ENCODE measurements around the gene PPP2CA.

The PPP2CA gene

DNA sequence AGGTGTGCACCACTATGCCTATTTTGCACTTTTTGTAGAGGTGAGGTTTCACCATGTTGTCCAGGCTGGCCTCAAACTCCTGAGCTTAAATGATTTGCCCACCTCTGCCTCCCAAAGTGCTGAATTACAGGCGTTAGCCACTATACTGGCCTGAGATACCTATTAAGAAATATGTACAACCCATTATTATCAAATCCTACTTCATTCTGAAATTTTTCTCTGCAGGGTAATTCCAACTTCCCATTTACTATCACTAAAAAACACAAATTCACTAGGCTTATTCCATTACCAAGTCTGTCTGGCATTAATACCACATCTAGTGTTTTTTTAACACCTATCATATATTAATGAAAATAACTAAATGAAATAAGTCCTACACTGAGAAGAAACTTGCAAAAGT is 18.2 kb downstream of the PPP2CA start:
- no peak for DNase-seq
- in situ Hi-C loops (cut with MboI; ENCODE audit: low pct_unique_long_range_greater_than_20kb, low sequenced_read_pairs) = no loop called here

DNA sequence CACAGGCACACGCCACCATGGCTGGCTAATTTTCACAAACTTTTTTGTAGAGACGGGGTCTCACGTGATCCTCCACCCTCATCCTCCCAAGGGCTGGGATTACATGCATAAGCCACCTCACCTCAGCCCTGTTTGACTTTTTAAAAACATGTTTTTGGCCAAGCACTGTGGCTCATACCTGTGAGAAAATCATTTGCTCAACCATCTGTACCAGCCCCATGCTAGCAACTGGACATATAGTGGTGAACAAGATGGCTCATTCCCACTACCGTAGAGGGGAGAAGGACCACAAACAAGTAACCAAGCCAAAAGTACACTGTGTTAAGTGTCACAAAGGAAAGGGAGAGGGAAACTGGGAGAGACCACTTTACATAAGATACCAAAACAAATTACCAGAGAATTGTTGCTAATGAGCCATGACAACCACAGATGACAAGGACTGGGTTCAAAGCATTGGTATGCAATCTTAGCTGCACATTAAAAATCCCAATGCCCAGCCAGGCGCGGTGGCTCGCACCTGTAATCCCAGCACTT is 19.2 kb downstream of the PPP2CA start:
- in situ Hi-C loops (cut with MboI; ENCODE audit: low pct_unique_long_range_greater_than_20kb, low sequenced_read_pairs) = no loop called here
- no peak for DNase-seq

GRCh38 chr5:134204575-134204974 is 21.3 kb downstream of the PPP2CA start:
- no peak for DNase-seq
- in situ Hi-C loops (cut with MboI; ENCODE audit: low pct_unique_long_range_greater_than_20kb, low sequenced_read_pairs) = no loop called here

DNA sequence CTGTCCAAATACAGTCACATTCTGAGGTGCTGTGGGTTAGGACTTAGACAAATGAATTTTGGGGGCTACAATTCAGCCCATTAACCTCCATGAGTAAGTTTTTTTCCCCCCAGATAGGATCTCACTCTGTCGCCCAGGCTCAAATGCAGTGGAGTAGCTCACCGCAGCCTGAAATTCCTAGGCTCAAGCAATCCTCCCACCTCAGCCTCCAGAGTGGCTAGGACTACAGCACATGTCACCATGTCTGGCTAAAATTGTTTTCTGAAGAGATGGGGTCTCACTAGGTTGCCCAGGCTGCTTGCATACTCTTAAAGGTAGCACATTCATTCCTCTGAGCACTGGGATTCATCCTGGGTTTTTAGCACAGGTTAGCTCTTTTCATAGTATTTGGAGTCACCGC is 22.2 kb downstream of the PPP2CA start:
- DNase-seq = no peak
- in situ Hi-C loops (cut with MboI; ENCODE audit: low pct_unique_long_range_greater_than_20kb, low sequenced_read_pairs) = no loop called here

DNA sequence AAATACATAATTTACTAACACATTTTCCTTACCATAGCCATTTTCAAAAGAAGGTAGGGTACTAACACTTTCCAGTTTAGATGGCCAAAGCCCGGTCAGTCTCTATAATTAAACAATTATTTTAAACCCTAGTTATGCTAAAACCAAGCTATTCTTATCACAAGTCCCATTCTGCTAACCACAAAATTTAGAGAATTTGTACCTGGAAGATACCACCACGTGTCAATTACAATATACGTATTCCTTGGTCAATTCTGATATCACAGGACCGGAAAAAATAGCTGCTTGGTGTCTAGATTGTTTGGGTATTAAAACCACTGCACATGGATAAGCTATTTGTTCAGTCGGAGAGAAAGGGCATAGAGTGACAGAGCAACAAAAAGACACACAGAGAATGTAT is 30.2 kb downstream of the PPP2CA start:
- in situ Hi-C loops (cut with MboI; ENCODE audit: low pct_unique_long_range_greater_than_20kb, low sequenced_read_pairs) = no loop called here
- no peak for DNase-seq

- DNase-seq = no peak
- in situ Hi-C loops (cut with MboI; ENCODE audit: low pct_unique_long_range_greater_than_20kb, low sequenced_read_pairs) = no loop called here
These were observed 36.8 kb downstream of the PPP2CA start for GRCh38 chr5:134189031-134189430.

DNA sequence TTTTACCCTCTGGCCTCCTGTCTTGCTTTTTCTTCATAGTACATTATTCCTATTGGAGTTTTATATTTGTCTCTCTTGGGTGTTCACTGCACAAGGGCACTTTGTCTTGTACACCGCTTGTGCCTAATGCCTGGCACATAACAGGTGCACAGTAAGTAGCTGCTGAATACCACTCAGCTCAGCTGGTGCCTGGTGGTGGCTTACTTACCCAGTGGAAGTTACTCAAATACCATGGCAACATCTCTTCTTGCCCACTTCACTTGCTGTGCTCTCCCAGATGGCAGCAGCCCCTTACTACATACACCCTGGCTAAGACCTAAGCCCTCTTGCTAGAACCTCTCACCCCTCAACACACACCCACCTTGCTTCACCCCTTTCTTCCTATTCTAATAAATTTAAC is 37.8 kb downstream of the PPP2CA start:
- in situ Hi-C loops (cut with MboI; ENCODE audit: low pct_unique_long_range_greater_than_20kb, low sequenced_read_pairs) = no loop called here
- no peak for DNase-seq

- in situ Hi-C loops (cut with MboI; ENCODE audit: low pct_unique_long_range_greater_than_20kb, low sequenced_read_pairs) = no loop called here
- peak; percentile 71 for DNase-seq
These were observed 41.4 kb downstream of the PPP2CA start for GRCh38 chr5:134184155-134185135.

DNA sequence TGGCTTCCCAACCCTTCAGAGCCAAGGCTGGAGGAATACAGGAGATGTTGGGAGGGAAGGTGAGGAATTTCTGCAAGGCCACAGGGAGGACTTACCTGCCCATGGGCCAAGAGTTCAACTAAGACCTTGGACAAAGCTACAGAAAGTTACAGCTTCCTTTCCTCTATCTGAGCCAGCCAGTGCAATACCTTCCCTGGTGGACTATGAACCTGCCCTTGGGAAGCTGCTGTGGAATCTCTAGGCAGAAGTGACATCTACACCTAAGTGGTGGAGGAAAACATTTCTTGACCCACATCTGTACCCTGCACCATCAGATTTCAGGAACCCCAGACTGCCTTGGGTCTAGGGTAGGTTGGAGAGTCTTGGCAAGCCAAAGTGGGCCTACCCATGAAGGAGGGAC is 42.4 kb downstream of the PPP2CA start:
- DNase-seq = no peak
- in situ Hi-C loops (cut with MboI; ENCODE audit: low pct_unique_long_range_greater_than_20kb, low sequenced_read_pairs) = no loop called here

DNA sequence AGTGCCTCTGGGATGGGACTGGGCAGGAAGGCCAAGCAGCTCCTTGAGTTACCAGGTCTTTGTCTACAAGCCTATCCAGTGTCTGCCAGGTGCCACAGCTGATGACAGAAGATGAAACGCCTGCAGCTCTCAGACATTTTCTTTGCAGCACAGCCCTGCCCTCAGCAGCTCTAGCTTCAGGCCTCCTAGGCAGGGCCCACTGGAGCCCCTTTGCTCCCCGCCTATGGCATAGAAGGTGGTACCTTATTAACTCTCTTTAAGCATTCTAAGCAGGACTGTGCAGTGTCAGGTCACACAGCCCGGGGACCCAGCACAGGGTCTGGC is 47.8 kb downstream of the PPP2CA start:
- in situ Hi-C loops (cut with MboI; ENCODE audit: low pct_unique_long_range_greater_than_20kb, low sequenced_read_pairs) = no loop called here
- DNase-seq = no peak

DNA sequence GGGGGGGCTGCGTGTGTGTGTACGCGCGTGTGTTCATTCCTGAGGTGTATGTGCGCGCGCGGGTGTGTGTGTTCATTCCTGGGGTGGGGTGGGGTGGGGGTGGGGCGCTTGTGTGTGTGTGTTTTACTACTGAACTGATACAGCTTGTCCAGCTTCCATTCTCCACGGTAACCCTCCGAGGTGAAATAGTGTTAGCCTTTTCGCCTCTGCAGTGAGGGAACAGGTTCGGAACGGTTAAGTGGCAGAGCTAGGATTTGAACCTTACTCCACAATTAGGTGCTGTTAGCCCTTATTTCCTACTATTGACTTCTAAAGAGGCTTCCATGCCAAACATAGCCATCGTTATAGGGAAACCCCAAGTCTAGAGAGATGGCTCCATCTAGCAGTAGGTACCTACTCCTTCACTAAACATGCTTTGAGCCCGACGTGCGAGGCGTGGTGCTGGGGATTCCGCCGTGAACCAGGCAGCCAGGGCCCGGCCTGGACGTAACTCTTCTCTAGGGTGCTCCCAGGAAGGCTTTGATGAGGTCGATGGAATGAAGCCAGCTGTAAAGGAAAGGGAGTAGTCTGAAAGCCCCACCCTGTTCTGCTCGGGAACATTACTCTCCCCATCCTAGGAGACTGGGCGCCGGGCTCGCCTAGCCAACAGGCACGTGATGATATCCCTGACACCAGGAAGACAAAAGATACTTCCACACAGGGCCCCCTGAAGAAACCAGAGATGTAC is 48.3 kb downstream of the PPP2CA start:
- in situ Hi-C loops (cut with MboI; ENCODE audit: low pct_unique_long_range_greater_than_20kb, low sequenced_read_pairs) = no loop called here
- DNase-seq = no peak

- peak; percentile 87 for DNase-seq
- in situ Hi-C loops (cut with MboI; ENCODE audit: low pct_unique_long_range_greater_than_20kb, low sequenced_read_pairs) = no loop called here
These were observed 49.1 kb downstream of the PPP2CA start, which contains the start of gene SKP1 for GRCh38 chr5:134176511-134177368. TSS of gene SKP1 (minus strand) at chr5:134176950. CDS start at chr5:134174022, 2,928 bp downstream.

DNA sequence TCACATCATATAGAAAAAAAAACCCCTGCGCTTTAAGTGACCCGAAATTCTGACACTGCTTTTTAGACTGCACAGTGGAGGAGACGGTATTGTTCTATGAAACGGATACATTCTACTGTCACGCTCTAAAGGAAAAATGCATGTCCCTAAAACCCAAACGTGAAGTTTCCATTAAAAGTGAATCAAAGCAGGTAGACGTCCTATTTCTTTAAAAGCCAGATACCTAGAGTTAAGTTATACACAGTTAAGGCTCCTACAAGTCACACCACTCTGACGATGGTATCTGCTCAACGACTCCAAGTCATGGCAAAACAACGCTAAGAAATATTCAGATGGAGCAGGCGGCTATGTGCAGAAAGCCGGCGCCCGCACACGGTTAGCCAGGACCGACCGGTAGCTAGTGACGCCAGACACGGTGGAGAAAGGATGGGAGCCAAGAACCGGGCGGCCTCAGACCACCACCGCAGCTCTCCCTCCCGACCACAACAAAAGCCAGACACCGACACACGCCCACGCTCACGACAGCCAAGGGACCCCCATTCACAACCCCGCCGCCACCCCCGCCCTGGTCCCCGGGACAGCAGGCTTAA is 49.9 kb downstream of the PPP2CA start:
- in situ Hi-C loops (cut with MboI; ENCODE audit: low pct_unique_long_range_greater_than_20kb, low sequenced_read_pairs) = no loop called here

GRCh38 chr5:134174841-134175839 is 50.7 kb downstream of the PPP2CA start:
- in situ Hi-C loops (cut with MboI; ENCODE audit: low pct_unique_long_range_greater_than_20kb, low sequenced_read_pairs) = no loop called here
- peak; percentile 37 for DNase-seq

More for the DNA sequence above, 49.9 kb downstream of the PPP2CA start:
- DNase-seq = peak; percentile 43

- no peak for DNase-seq
These were observed 53.9 kb downstream of the PPP2CA start for GRCh38 chr5:134171972-134172371.

GRCh38 chr5:134162592-134162991 is 63.3 kb downstream of the PPP2CA start:
- in situ Hi-C loops (cut with MboI; ENCODE audit: low pct_unique_long_range_greater_than_20kb, low sequenced_read_pairs) = no loop called here
- DNase-seq = no peak

More at GRCh38 chr5:134171972-134172371, 53.9 kb downstream of the PPP2CA start:
- in situ Hi-C loops (cut with MboI; ENCODE audit: low pct_unique_long_range_greater_than_20kb, low sequenced_read_pairs) = no loop called here

- DNase-seq = no peak
- in situ Hi-C loops (cut with MboI; ENCODE audit: low pct_unique_long_range_greater_than_20kb, low sequenced_read_pairs) = no loop called here
These were observed 64.1 kb downstream of the PPP2CA start for GRCh38 chr5:134161513-134162395.

All from KBM-7 (cell line).